GM13977 (cell line): Measurements from ENCODE around the gene AP4E1.

Experiments
- DNase-seq: peaks from one replicate; pipeline ENCODE4 v3.0.0; 2012; ENCODE audit warnings: low spot score
- in situ Hi-C: fragments of 300-500 bp; cut with MboI; formaldehyde crosslinking; loops from one replicate; pipeline ENCODE4 v1.12.0; 2022; ENCODE audit warnings: low sequenced_read_pairs, low pct_unique_long_range_greater_than_20kb, mixed read lengths, inconsistent platforms; ENCODE audit not compliant: unreplicated experiment
- TF ChIP-seq, protein P1 (sequence below): IDR thresholded peaks from 2 replicates; pipeline ENCODE4 v1.5.1; 2012; ENCODE audit warnings: mild to moderate bottlenecking, control low read depth; ENCODE audit not compliant: insufficient read depth; ENCODE audit errors: extremely low read depth, missing control alignments

The AP4E1 gene

DNA sequence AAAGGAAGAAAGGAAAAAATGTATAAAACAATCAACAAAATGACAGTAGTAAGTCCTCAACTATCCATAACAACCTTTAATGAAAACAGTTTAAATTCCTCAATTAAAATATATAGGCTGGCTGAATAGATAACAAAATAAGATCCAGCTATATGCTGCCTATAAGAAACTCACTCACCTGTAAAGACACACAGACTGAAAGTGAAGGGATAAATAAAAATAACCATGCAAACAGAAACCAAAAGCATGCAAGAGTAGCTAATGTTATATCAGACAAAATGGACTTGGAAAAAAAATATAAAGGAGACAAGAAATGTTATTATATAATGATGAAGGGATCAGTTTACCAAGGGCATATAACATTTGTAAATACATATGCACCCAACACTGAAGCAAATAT, 51.2 kb downstream of the AP4E1 start:
- TF ChIP-seq, protein P1, sequence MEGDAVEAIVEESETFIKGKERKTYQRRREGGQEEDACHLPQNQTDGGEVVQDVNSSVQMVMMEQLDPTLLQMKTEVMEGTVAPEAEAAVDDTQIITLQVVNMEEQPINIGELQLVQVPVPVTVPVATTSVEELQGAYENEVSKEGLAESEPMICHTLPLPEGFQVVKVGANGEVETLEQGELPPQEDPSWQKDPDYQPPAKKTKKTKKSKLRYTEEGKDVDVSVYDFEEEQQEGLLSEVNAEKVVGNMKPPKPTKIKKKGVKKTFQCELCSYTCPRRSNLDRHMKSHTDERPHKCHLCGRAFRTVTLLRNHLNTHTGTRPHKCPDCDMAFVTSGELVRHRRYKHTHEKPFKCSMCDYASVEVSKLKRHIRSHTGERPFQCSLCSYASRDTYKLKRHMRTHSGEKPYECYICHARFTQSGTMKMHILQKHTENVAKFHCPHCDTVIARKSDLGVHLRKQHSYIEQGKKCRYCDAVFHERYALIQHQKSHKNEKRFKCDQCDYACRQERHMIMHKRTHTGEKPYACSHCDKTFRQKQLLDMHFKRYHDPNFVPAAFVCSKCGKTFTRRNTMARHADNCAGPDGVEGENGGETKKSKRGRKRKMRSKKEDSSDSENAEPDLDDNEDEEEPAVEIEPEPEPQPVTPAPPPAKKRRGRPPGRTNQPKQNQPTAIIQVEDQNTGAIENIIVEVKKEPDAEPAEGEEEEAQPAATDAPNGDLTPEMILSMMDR: no peak
- no peak for DNase-seq
- in situ Hi-C loops: no loop called here

DNA sequence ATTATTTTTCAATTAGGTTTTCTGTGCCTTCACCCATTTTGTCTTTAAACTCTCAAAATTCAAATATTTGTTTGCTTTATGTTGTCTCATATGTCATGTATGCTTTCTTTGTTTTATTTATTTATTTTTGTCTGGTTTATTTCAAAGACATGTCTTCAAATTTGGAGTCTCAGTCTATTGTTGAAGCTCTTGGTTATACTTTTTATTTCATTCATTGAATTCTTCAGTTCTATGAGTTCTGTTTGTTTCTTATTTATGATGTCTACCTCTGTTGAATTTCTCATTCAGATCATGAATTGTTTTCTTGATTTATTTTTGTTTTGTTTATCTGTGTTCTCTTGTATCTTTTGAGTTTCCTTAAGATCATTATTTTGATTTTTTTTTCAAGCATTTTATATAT, 55.6 kb downstream of the AP4E1 start:
- DNase-seq: no peak
- TF ChIP-seq, protein P1: no peak

DNA sequence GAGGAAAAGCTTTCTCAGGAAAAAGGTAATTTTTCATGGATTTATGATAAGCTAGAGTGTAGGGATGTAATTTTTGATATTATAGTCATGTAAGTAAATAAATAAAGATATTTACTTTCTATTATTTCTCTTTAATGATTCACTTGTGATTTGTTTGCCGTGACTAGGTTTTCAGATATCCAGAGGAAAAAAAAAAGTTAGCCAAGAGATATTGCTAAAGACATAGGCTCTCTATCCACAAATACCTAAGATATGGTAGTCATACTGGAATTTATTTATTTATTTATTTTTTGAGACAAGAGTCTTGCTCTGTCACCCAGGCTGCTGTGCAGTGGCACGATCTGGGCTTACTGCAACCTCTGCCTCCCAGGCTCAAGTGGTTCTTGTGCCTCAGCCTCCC, 59.9 kb downstream of the AP4E1 start:
- no peak for DNase-seq
- in situ Hi-C loops: no loop called here
- TF ChIP-seq, protein P1: no peak

More for the DNA sequence above, 55.6 kb downstream of the AP4E1 start:
- in situ Hi-C loops: no loop called here

DNA sequence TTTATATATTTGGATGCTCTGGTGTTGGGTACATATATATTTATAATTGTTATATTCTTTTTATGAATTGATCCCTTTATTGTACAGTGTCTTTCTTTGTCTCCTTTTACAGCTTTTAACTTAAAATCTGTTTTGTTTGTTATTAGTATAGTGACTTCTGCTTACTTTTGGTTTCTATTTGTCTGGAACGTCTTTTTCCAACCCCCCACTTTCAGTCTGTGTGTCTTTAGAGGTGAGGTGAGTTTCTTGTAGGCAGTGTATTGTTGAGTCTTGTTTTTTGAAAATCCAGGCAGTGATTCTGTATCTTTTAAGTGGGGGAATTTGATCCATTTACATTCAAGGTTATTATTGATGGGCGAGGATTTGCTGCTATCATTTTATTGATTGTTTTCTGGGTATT, 62.0 kb downstream of the AP4E1 start:
- in situ Hi-C loops: no loop called here
- TF ChIP-seq, protein P1: no peak
- no peak for DNase-seq

DNA sequence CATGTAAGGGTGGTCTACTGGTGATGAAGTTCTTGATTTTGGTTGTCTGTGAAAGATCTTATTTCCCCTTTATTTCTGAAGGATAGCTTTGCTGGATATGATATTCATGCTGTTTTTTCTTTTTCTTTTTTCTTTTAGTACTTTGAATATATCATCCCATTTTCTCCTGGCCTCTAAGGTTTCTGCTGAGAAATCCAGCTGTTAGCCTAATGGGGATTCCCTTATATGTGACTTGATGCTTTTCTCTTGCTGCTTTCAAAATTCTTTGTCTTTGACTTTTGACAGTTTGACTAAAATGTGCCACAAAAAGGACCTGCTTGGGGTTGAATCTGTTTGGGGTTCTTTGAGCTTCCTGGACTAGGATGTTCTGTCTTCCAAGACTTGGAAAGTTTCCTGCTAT, 62.6 kb downstream of the AP4E1 start:
- DNase-seq: no peak
- TF ChIP-seq, protein P1: no peak
- in situ Hi-C loops: no loop called here

DNA sequence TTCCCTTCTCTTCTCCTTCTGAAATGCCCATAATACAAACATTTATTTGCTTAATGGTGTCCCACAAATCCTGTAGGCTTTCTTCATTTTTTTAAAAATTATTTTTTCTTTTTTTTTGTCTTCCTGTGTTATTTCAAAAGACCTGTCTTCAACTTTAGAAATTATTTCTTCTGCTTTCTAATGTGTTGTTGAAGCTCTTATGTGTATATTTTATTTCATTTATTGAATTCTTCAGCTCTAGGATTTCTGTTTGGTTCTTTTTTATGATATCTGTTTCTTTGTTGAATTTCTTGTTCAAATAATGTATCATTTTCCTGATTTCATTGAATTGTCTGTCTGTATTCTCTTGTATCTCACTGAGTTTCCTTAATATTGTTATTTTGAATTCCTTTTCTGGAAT, 63.1 kb downstream of the AP4E1 start:
- in situ Hi-C loops: no loop called here
- TF ChIP-seq, protein P1: no peak
- no peak for DNase-seq

DNA sequence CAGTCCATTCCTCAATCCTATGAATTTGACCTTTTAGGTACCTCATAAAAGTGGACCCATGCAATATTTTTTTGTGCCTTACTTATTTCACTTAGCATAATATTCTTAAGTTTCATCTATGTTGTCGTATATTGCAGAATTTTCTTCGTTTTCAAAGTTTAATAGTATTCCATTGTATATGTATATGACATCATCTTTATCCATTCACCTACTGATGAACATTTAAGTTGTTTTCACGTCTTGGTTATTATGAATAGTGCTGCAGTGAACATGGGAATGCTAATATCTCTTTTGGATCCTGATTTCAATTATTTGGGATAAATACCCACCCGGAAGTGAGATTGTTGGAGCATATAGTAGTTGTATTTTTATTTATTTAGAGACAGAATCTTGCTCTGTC, 65.1 kb downstream of the AP4E1 start:
- no peak for DNase-seq
- TF ChIP-seq, protein P1: no peak
- in situ Hi-C loops: no loop called here
